Fibroblast of lung (primary cell): ENCODE measurements around the gene KANSL2. TPM values are rescaled to one million over a fixed set of nuclear protein-coding genes. Genes with fewer than 3 reads are reported as not detected.
A peak's percentile ranks its signal among the peaks of the same experiment; 100 is the strongest.

Experiments
- DNase-seq, 2 donors: peaks; one replicate each; pipeline versions ENCODE4 v3.0.0 to v3.0.0-alpha.2; 2010; ENCODE audit warnings: low read depth in 2 of 2
- H2AFZ ChIP-seq: 2 replicates; pipeline ENCODE4 v1.5.1; 2012; ENCODE audit warnings: low read length, control low read depth, inconsistent platforms
- H3K27ac ChIP-seq: 2 replicates; pipeline ENCODE4 v1.5.1; 2011; ENCODE audit warnings: low read length, control low read depth; ENCODE audit not compliant: insufficient read depth
- H3K27me3 ChIP-seq: 2 replicates; pipeline ENCODE4 v1.5.1; 2011; ENCODE audit warnings: mild to moderate bottlenecking, low read length; ENCODE audit not compliant: control insufficient read depth, insufficient read depth
- H3K36me3 ChIP-seq: 2 replicates; pipeline ENCODE4 v1.5.1; 2011; ENCODE audit warnings: low read length; ENCODE audit not compliant: control insufficient read depth, insufficient read depth
- H3K4me1 ChIP-seq: 2 replicates; pipeline ENCODE4 v1.5.1; 2011; ENCODE audit warnings: low read length; ENCODE audit not compliant: control insufficient read depth, insufficient read depth; ENCODE audit errors: extremely low read depth
- H3K4me2 ChIP-seq: 2 replicates; pipeline ENCODE4 v1.5.1; 2011; ENCODE audit warnings: low read length, control low read depth; ENCODE audit not compliant: insufficient read depth; ENCODE audit errors: extremely low read depth
- H3K4me3 ChIP-seq, 4 experiments: fragments of 200-600 bp in 1 of 4; sonication (generic) in 1 of 4; replicated peaks in 1 of 4; 2 replicates each; pipeline ENCODE4 v1.5.1; 2011 to 2016; ENCODE audit warnings: low read length in 4 of 4, low read depth in 3 of 4, mild to moderate bottlenecking in 3 of 4, control low read depth in 2 of 4, inconsistent platforms in 1 of 4, mixed read lengths in 1 of 4; ENCODE audit not compliant: insufficient read depth in 1 of 4; ENCODE audit errors: control extremely low read depth in 1 of 4
- H3K79me2 ChIP-seq: 2 replicates; pipeline ENCODE4 v1.5.1; 2012; ENCODE audit warnings: mild to moderate bottlenecking, low read length, inconsistent platforms; ENCODE audit not compliant: control insufficient read depth, insufficient read depth
- H3K9ac ChIP-seq: 2 replicates; pipeline ENCODE4 v1.5.1; 2011; ENCODE audit warnings: mild to moderate bottlenecking, low read length, control low read depth; ENCODE audit not compliant: insufficient read depth
- H3K9me3 ChIP-seq: 2 replicates; pipeline ENCODE4 v1.5.1; 2012; ENCODE audit warnings: low read depth, low read length; ENCODE audit not compliant: control insufficient read depth, insufficient read depth
- H4K20me1 ChIP-seq: 2 replicates; pipeline ENCODE4 v1.5.1; 2011; ENCODE audit warnings: low read length; ENCODE audit not compliant: control insufficient read depth, insufficient read depth; ENCODE audit errors: extremely low read depth
- EZH2 ChIP-seq: IDR thresholded peaks from 2 replicates; pipeline ENCODE4 v1.5.1; 2012; ENCODE audit warnings: low read length, control low read depth, mild to moderate bottlenecking; ENCODE audit errors: missing control alignments
- polyA plus RNA-seq, 2 donors: library from polyadenylated mRNA; depleted of rRNA in 1 of 2; stranded (reverse) in 1 of 2; unstranded in 1 of 2; fragments of >200 nt; gene quantifications; 2 replicates each; pipeline ENCODE4 v1.2.1, GENCODE V29; 2011 to 2012; ENCODE audit warnings: missing spikeins in 1 of 2
- total RNA-seq: library from RNA; depleted of rRNA; stranded (reverse); fragments of >200 nt; gene quantifications from 2 replicates; pipeline ENCODE4 v1.2.1, GENCODE V29; 2014
- TF ChIP-seq, protein P1 (sequence below), 2 donors: IDR thresholded peaks in 1 of 2; conservative IDR thresholded peaks in 1 of 2; 1 replicate in 1 of 2; 2 replicates in 1 of 2; pipeline ENCODE4 v1.5.1; 2011 to 2012; ENCODE audit warnings: low read length in 2 of 2, control low read depth in 1 of 2, inconsistent platforms in 1 of 2, low read depth in 1 of 2, mild to moderate bottlenecking in 1 of 2

The KANSL2 gene
- total and polyA plus RNA-seq, 2 donors (not counting 1 experiment from before 2014, with no cell fraction given), result 38.8 to 51.2 TPM

GRCh38 chr12:48681399-48681709 is 684 bp downstream of the KANSL2 start:
- H3K4me3 ChIP-seq, result peak overlapping the region; percentile 93 to 98 (median 96)

DNA sequence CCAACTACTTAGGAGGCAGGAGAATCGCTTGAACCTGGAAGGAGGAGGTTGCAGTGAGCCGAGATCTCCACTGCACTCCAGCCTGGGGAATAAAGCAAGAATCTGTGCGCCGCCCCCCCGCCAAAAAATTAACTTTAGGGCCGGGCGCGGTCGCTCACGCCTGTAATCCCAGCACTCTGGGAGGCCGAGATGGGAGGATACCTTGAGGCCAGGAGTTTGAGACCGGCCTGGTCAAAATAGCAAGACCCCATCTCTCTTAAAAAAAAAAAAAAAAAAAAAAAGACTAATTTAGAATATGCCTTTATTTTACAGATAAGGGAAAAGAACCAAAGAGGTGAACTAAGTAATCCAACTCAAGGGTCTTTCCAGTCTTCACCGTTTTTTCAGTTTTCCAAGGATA is 1.2 kb downstream of the KANSL2 start:
- Histone ChIP-seq H3K4me3 (peak overlapping the region; percentile 93 to 98 (median 96)), H3K4me1 (peaks cover 7% of the 10 kb centered on the region), H3K79me2 (peaks cover 56% of the 10 kb centered on the region), H3K4me2 (peak overlapping the region; percentile 97), H3K27ac (no peak overlapping the region), H4K20me1 (no peaks in the 10 kb centered on the region), H3K9ac (no peak overlapping the region), H3K9me3 (no peaks in the 10 kb centered on the region), H3K27me3 (no peaks in the 10 kb centered on the region), H2AFZ (no peak overlapping the region), H3K36me3 (peaks cover 7% of the 10 kb centered on the region)
- no peak for DNase-seq
- TF ChIP-seq, protein P1, sequence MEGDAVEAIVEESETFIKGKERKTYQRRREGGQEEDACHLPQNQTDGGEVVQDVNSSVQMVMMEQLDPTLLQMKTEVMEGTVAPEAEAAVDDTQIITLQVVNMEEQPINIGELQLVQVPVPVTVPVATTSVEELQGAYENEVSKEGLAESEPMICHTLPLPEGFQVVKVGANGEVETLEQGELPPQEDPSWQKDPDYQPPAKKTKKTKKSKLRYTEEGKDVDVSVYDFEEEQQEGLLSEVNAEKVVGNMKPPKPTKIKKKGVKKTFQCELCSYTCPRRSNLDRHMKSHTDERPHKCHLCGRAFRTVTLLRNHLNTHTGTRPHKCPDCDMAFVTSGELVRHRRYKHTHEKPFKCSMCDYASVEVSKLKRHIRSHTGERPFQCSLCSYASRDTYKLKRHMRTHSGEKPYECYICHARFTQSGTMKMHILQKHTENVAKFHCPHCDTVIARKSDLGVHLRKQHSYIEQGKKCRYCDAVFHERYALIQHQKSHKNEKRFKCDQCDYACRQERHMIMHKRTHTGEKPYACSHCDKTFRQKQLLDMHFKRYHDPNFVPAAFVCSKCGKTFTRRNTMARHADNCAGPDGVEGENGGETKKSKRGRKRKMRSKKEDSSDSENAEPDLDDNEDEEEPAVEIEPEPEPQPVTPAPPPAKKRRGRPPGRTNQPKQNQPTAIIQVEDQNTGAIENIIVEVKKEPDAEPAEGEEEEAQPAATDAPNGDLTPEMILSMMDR (conservative IDR thresholded peaks at IDR 0.05 in 1 of 2, IDR thresholded peaks at IDR 0.05 in 1 of 2; ENCODE audit: low read depth in 1 of 2, low read length in 2 of 2), result no peak
- TF ChIP-seq EZH2, result no peak

More at GRCh38 chr12:48681399-48681709, 684 bp downstream of the KANSL2 start:
- no peaks in the 10 kb centered on the region for H3K9me3 ChIP-seq
- H3K4me2 ChIP-seq, result peak overlapping the region; percentile 97
- H3K36me3 ChIP-seq, result peaks cover 5% of the 10 kb centered on the region
- H3K9ac ChIP-seq, result peak overlapping the region; percentile 96
- TF ChIP-seq EZH2, result no peak
- TF ChIP-seq, protein P1 (conservative IDR thresholded peaks at IDR 0.05 in 1 of 2, IDR thresholded peaks at IDR 0.05 in 1 of 2; ENCODE audit: low read depth in 1 of 2, low read length in 2 of 2), result no peak
- no peaks in the 10 kb centered on the region for H4K20me1 ChIP-seq
- DNase-seq, result peak in 1 of 2 donors; percentile 23
- peak overlapping the region; percentile 97 for H2AFZ ChIP-seq
- H3K27me3 ChIP-seq, result no peaks in the 10 kb centered on the region
- peaks cover 7% of the 10 kb centered on the region for H3K4me1 ChIP-seq
- peaks cover 51% of the 10 kb centered on the region for H3K79me2 ChIP-seq
- H3K27ac ChIP-seq, result peak overlapping the region; percentile 94

GRCh38 chr12:48678551-48679185 is 3.4 kb downstream of the KANSL2 start:
- peaks cover 7% of the 10 kb centered on the region for H3K4me1 ChIP-seq
- peak overlapping the region; percentile 68 for H3K4me2 ChIP-seq
- peaks cover 70% of the 10 kb centered on the region for H3K79me2 ChIP-seq
- no peak overlapping the region for H3K9ac ChIP-seq
- no peak for TF ChIP-seq EZH2
- TF ChIP-seq, protein P1 (conservative IDR thresholded peaks at IDR 0.05 in 1 of 2, IDR thresholded peaks at IDR 0.05 in 1 of 2; ENCODE audit: low read depth in 1 of 2, low read length in 2 of 2), result no peak
- H3K4me3 ChIP-seq, result peak overlapping the region in 3 of 4 experiments; percentile 19 to 41 (median 32)
- H3K27ac ChIP-seq, result no peak overlapping the region
- H2AFZ ChIP-seq, result no peak overlapping the region
- DNase-seq, result no peak
- no peaks in the 10 kb centered on the region for H4K20me1 ChIP-seq
- no peaks in the 10 kb centered on the region for H3K27me3 ChIP-seq
- no peaks in the 10 kb centered on the region for H3K9me3 ChIP-seq
- peaks cover 7% of the 10 kb centered on the region for H3K36me3 ChIP-seq
